DMS53 treated with DMSO at 0.1 percent for 48 hours (cell line): Measurements from ENCODE around the gene PPP2R2C.

ENCODE experiments used
- DNase-seq: peaks from one replicate; lab custom pipeline; 2025; ENCODE audit not compliant: unreplicated experiment; lab: John Stamatoyannopoulos, UW

PPP2R2C gene

DNA sequence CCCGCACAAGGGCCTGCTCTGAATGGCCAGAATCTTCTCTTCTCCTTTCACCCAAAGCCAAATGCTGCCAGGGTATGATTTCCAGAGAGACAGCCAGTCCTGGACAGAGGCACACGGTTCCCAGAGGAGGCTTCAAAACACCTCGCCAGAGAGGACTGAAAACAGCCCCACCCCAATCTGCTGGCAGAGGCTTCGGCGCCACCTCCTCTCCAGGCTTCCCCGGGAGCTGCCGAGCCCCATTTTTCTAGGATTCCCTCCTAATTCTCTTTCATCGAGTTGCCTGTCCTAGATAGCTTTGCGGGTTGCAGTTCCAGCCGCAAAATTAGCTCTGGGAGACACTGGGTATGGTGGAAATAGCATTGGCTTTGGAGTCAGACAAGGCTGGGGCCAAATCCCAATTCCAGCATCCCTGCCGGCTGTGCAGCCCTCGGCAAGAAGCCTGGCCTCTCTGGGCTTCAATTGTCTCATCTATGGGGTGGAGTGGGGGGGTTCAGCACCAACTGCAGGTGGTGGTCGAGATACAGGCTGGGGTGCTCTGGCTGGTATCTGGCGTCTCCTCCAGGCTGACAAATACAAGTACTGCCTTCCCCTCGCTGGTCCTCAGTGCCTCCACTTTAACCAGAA is 22.6 kb downstream of the PPP2R2C start:
- DNase-seq = no peak

DNA sequence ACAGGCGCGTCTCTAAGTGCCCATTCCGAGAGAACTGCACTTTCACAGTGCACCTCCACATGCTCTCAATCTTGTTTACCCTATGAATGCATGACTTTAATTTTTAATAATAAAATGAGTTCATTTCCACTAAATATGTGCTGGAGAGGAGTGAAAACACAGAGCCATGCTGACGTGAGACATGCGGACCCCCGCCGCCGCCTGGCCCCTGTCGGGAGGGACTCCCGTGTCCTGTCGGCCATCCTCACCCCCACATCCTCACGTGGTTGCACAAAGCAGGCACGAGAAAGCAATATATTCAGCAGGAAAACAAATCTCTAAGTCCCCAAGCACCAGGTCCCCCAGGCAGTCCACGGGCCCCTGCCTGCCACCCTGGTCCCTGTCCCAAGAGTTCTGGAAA is 23.1 kb downstream of the PPP2R2C start:
- no peak for DNase-seq

GRCh38 chr4:6448476-6449170 is 23.8 kb downstream of the PPP2R2C start:
- no peak for DNase-seq

- DNase-seq = no peak
These were observed 24.7 kb downstream of the PPP2R2C start for GRCh38 chr4:6447672-6448171.

DNA sequence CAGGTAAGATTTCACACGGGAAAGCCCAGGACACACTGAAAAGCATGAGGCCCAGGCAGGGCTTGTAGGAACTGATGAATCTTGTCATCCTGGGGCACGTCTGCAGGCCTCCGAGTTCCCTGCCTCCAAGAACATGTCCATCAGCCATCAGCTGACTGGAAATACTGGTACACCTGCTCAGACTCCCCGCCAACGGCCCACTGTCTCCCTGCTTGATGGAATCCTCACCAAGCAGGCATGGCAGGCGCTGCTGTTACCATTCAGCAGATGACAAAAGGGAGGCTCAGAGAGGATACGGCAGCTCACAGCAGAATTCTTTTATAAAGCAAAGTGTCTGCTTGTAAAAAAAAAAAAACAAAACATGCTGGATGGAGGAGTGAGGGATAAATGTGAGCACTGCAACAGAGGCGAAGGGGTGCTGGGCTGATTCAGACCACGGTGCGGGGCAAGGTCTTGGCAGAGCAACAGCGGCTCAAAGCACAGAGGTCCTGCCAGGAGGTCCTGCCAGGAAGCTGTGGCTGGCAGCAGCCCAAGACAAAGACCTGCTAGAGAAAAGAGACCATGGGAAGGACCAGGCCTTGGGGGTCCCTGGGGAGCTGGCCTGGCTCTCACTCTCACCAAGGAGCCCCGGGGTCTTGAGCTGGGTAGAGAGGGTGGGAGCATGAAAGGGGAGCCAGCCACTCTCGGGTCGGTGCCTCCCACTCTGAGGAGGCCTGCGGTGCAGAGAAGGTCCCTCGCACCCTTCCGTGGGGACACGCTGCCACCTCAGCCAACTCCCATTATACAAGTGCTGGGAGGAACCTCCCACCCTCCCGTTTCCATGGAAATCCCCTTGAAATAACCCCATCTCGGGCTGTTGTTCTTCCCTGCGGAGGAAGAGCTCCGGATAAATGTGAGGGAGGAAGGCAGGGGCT is 25.6 kb downstream of the PPP2R2C start:
- DNase-seq = no peak

DNA sequence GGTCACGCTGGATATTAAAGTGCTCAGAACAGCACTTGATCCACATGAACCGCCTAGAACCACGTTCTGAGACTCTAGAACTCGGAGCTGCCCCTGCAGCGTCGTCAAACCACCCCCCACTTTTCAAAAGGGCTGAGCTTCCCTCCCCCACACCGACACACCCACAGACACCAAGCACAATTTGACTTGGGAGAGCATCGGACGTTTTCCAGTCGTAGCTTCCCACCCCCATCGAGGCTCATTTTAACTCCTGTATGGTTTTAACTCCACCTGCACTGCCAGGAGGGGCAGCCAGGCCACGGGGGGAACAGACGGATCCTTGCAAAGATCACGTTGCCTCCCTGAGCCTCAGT is 26.3 kb downstream of the PPP2R2C start:
- DNase-seq = no peak

GRCh38 chr4:6445403-6446129 is 26.8 kb downstream of the PPP2R2C start:
- no peak for DNase-seq

DNA sequence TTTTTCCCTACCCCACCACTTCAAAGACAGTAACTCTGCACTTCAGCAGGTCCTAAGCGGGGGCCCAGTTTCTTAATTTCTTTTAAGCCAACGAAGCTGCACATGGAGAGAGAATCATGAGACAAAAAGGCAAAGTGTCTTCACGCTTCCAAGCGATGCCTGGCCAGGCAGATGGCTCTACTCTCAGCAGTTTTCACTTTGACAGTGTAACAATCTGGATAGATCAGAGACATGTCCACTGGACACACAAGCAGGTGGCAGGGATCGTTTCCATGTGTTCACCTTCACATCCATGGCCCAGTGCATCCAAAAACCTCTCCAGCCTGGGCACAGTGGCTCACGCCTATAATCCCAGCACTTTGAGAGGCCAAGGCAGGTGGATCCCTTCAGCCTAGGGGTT is 27.8 kb downstream of the PPP2R2C start:
- DNase-seq = no peak

DNA sequence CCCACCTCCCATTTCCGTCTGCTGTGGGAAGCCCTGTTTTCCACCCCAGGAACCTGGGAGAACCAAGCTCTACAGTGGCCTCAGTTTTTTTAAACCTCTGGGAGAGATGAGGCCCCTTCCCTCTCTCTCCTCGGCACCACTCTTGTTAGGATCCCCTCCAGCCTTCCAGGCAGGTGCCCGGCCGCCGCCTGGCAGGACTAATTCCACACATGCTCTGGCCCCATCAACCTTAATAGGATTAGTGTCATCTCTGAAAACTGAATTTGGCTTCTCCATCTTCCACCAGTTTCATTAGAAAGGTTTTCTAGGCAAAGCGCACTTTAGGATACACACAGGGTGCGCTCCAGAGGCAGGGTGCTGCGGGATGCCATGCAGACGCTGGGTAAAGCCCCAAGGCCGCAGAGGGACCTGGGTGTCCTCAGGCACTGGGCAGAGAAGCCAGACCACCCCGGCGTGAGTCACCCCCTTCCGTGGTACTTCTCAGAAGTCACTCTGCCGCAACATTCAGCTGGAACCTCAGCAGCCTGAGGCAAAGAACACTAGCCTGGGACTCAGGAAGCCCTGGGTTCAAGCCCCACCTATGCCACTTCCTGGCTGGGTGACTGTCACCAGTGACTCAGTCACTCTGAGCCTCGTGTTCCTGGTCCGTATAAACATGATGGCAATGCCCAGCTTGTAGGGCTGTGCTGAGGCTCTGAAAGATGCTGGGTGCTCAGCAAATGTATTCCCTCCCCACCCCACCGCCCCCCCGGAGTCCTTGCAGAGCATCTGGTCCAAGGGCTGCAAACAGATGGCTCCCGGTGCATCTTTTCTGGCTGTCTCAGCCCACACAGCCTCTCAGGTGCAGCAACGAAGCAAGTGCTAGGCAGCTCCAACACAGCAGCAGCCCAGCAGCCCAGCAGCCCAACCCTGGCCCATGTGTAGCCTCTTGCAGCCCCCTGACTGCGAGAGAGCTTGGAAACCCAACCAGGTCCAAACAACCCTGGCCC is 29.1 kb downstream of the PPP2R2C start:
- no peak for DNase-seq

GRCh38 chr4:6442555-6442954 is 29.9 kb downstream of the PPP2R2C start:
- no peak for DNase-seq

DNA sequence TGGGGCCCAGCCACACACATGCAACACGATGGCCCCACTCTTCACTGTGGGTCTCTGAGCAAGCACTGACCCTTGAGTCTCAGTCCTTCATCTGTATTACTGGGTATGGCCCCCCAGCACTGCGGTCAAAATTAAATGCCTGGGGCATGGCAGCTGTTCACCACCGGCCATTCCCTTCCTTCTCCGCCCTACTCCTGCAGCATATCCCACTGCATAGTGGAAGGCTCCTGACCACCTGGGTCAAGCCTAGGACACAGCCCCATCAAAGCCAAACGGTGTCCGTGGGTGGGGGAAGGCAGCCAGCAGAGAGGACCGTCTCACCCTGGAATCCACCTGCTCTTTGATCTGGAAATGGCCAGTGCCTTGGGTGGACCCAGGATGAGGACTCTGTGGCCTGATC is 30.7 kb downstream of the PPP2R2C start:
- no peak for DNase-seq

DNA sequence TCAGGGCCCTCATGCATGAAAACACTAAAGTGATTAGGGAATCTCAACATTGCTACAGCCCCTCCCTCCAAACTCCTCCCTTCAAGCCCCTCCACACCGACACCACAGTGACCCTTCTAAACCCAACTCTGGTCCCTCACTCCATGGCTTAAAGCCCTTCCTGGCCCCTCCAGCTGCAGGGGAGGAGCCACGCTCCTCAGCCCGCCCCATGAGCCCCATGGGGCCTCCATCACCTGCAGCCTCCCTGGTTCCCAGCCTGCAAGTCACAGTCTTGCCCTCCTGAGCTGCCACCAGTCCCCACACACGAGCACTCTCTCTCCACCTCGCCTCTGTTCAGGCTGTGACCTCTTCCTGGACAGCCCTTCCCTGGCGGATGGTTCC is 31.2 kb downstream of the PPP2R2C start:
- DNase-seq = no peak

GRCh38 chr4:6440506-6441201 is 31.8 kb downstream of the PPP2R2C start:
- DNase-seq = no peak

DNA sequence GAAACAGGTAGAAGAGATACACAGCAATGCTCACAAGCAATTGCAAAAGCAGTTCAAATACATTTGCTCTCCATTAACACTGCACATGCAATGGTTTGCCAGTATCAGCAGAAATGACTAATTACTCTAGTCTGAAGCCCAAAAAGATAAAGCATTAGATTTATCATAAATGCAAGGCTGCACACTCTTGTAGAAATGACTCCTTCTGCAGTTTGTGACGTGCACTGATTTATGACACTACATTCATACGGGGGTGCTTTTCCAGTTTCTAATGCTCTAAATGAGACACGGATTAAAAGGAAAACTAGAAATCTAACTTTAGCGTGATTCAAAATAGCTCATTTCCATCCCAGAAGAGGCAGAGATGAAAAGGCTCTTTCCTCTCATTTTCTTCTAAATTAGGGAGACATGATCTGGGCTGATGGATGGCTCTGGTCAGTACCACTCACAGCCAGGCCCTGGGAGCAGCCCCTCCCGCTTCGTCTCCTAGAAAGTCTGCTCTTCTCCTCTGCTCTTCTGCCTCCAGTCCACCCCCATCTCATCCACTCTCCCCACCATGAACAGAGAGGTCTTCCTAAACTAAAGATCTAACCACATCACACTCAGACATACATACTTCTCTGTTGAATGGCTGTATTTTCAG is 33.2 kb downstream of the PPP2R2C start:
- DNase-seq = no peak

GRCh38 chr4:6437826-6438238 is 34.6 kb downstream of the PPP2R2C start:
- no peak for DNase-seq

- no peak for DNase-seq
These were observed 37.4 kb downstream of the PPP2R2C start for GRCh38 chr4:6435010-6435409.

- DNase-seq = no peak
These were observed 41.5 kb downstream of the PPP2R2C start for GRCh38 chr4:6430927-6431326.

GRCh38 chr4:6427439-6428090 is 44.8 kb downstream of the PPP2R2C start:
- no peak for DNase-seq
